GM21526 (cell line): ENCODE data around the gene EYS.

Experiments used
- ATAC-seq: cut with Tn5 transposase; IDR thresholded peaks from one replicate; pipeline ENCODE4 v1.9.1; 2021; ENCODE audit warnings: moderate library complexity; ENCODE audit not compliant: unreplicated experiment, low FRiP score

The EYS gene

GRCh38 chr6:64104051-64104450 lies 1603.0 kb downstream of the EYS start:
- ATAC-seq: no peak

DNA sequence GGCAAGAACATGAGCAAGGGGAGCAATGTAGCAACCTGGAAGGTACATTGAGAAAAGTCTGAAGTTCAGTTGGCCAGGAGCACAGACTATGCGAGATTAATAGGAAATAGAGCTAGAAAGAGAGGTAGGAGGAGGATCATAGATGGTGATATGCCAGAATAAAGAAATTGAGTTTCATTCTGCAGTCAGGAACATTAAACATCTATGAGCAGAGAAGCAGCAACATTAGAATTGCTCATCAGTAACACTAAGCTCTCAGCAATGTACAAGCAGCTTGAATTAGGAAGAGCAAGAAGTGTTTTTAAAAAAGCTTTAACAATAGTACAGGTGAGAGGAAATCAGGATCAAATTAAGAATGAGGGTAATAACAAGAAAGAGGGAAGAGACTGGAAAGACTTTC lies 1603.5 kb downstream of the EYS start:
- ATAC-seq: no peak

GRCh38 chr6:64100702-64101303 lies 1606.2 kb downstream of the EYS start:
- no peak for ATAC-seq

- no peak for ATAC-seq
These were observed 1616.7 kb downstream of the EYS start for GRCh38 chr6:64090352-64090751.

DNA sequence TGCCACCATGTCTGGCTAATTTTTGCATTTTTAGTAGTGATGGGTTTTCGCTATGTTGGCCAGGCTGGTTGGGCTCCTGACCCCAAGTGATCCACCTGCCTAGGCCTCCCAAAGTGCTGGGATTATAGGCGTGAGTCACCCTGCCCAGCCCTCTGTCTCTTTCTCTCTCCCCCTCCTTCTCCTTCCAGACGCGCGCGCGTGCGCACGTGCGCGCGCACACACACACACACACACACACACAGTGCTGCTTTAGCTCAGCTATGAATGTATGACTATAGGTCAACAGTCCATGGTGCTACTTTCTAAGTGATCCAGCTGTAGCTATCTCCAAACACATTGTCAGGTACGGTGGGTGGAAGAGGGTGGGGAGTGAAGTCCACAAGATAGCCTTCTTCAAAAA lies 1621.9 kb downstream of the EYS start:
- no peak for ATAC-seq

GRCh38 chr6:64084185-64084663 lies 1622.8 kb downstream of the EYS start:
- no peak for ATAC-seq

GRCh38 chr6:64083261-64083660 lies 1623.8 kb downstream of the EYS start:
- no peak for ATAC-seq

DNA sequence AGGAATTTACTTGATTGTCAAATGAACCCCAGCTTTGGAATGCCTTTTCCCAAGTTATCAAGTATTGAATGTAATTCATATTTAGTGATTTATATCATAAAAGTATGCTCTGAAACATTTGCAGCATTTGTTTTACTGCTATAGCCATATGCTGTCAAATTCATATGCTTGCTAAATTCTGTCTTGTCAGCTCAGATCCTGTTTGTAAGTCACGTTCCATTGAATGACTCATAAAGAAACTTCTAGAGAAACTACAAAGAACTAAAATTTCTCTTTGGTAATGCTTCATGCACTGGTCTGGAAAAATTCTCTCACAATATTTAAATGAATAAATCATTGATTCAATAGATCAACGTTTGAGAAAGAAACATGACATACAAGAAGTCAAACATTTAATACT lies 1625.6 kb downstream of the EYS start:
- ATAC-seq: no peak

- ATAC-seq: no peak
These were observed 1632.0 kb downstream of the EYS start for GRCh38 chr6:64074981-64075380.

DNA sequence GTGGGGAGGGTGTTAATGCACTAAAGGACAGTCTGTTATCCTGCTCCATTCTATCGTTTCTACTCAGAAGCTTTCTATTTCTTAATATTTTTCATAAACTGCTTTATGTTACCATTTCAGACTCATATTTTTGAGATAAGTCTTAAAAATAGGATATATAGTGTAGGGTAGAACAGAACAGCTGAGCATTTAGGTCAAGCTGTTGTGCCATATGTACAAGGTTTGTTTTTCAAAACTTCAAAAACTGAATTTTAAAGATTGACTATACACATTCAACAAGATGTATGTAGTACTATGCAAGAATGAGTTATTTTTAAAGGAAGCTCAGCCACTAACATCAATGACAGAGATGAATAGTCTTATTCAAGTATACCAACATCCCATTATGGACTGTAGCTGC lies 1634.3 kb downstream of the EYS start:
- no peak for ATAC-seq

- no peak for ATAC-seq
These were observed 1642.1 kb downstream of the EYS start for GRCh38 chr6:64064919-64065318.

DNA sequence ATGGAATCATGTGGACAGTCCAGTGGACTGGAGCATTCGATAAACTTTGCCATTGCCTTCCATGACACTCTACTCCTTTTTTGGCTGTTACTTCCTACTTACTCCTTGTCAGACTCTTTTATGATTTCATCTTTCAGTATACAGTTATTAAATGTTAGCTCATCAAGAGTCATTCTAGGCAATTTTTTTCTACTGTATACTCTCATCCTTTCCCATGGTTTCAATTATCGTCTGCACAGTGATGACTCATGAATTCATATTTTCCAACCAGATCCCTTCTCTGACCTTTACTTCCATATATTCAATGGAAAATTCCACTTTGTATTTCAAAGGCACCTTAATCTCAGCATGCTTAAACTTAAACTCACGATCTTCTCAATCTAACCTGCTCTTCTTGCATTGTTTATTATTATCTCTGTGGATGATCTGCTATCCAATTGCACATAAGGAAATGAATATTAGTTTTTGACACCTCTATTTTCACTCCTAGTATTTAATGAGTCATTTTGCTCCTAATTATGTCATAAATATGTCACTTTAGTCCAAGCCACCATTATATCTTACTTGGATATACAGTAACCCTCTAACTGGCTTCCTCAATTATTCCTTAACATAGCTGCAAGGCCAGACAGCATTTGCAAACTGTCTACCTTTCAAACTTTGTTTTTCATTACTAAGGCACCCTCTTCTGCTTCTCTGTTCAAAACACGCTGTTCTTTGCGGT lies 1643.9 kb downstream of the EYS start:
- no peak for ATAC-seq

DNA sequence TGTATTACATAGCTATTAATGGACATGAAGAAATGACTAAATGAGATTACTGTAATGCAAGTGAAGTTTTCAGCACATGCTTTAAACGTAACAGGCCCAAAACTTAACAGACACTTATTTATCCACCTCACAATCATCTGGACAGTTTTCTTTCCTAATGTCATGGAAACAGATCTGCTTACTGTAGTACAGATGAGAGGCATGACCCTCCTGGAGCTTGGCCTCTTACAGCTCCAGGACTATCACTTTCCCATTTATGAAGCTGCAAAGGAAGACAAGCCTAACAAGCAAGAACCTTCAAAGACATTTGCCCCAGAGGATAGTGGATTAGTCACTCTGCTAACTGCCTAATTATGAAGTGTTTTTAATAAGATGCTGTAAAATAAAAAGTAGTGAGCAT lies 1652.2 kb downstream of the EYS start:
- no peak for ATAC-seq

DNA sequence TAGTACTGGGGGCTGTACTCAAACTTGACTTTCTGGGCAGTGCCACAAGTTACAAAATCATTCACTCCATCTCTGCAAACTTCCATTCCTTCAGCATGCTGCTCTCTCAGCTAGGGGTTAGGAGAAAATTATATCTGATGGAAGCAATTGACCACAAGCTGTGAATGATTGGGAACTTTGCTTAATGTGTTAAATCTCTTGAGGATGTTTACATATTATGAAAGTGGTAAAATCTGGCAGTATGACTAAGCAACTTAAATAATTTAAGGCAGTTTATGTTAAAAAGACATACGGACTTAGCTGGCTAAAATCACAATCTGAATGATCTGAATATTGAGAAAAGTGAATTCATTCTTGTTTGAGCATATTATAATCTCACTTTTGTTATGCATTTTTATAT lies 1656.4 kb downstream of the EYS start:
- ATAC-seq: no peak

DNA sequence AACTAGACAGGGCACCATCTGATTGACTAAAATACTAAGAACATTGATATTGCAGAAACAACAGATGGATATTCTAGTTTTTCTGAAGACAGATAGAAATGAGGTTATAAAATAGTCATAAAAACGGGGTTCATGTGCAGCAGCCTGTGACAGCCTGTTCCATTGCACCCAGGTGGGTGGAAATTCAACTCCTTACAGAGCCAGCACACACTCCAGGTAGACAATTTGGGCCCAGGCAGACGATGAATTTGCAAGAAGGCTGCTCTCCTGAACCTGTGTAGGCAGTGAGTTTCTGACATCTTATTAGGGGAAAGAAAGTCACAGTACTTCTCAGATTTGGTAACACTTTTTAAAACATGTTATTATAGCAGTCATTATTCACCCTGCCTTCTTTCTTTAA lies 1657.3 kb downstream of the EYS start:
- ATAC-seq: no peak

- no peak for ATAC-seq
These were observed 1660.2 kb downstream of the EYS start for GRCh38 chr6:64046746-64047208.

DNA sequence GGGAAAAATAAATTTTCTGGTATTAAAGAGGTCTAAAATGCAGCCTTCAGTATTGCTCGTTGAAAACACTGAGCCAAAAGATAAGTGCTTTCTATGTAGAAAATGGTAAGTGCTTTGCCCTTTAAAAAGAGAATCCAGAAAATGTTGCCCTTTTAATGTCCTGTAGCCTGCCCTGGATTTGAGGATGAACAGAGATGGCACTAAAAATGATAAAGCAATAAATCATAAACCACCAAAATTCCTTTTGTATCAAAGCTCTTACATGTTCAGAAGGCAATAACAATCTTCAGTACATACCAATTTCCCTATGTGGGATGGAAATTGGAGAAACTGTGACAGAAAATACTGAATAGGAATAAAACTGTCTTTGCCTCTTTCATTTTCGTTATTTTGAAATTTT lies 1665.7 kb downstream of the EYS start:
- ATAC-seq: no peak

DNA sequence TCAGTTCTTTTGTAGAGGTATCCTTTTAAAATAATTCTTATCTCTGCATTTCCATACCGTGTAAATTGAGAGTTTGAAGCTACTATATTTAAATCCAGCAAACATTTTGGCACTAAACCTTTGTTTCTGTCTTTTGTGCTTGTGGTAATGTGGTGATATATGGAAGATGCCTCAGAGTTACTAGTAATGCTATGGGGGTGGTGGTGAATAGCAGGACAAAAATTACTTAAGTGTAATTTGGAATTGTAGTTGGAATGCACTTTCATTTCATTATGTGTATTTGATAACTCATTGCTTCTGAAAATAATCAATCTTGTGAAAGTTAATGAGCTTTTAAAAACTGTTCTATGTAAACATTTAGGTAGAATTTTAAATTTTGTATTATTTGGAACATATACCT lies 1666.9 kb downstream of the EYS start:
- ATAC-seq: no peak

DNA sequence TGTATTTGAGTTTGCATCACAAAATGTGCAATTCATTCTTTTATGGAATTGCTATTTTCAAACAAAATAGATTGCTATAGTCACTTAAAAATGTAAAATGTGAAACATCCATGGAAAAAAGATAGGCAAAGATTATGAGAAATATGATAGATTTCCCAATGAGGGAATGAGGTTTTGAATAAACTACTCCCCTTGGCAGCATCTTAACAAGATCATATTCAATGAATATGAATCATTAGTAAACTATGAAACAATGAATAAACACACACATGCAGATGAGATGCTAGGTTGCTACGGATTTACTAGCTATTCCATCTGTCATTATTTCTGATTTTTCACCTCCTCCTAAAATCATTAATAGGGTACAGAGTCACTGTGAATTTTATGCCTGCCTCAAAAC lies 1669.6 kb downstream of the EYS start:
- ATAC-seq: no peak

- ATAC-seq: no peak
These were observed 1671.9 kb downstream of the EYS start for GRCh38 chr6:64034910-64035655.

GRCh38 chr6:64034291-64034690 lies 1672.7 kb downstream of the EYS start:
- ATAC-seq: no peak
